C4-2B (cell line): ENCODE results near the gene SEMA6C.

Source experiments
- H3K27ac ChIP-seq: fragments of 450-650 bp; 2 replicates; pipeline ENCODE4 v1.5.1; 2017
- ZFX ChIP-seq: fragments of 450-650 bp; IDR thresholded peaks from 2 replicates; pipeline ENCODE4 v1.6.1; 2017
- TF ChIP-seq, protein P1 (sequence below): fragments of 450-650 bp; conservative IDR thresholded peaks from 2 replicates; pipeline ENCODE4 v1.5.1; 2017; ENCODE audit warnings: mild to moderate bottlenecking

SEMA6C gene, protein sequence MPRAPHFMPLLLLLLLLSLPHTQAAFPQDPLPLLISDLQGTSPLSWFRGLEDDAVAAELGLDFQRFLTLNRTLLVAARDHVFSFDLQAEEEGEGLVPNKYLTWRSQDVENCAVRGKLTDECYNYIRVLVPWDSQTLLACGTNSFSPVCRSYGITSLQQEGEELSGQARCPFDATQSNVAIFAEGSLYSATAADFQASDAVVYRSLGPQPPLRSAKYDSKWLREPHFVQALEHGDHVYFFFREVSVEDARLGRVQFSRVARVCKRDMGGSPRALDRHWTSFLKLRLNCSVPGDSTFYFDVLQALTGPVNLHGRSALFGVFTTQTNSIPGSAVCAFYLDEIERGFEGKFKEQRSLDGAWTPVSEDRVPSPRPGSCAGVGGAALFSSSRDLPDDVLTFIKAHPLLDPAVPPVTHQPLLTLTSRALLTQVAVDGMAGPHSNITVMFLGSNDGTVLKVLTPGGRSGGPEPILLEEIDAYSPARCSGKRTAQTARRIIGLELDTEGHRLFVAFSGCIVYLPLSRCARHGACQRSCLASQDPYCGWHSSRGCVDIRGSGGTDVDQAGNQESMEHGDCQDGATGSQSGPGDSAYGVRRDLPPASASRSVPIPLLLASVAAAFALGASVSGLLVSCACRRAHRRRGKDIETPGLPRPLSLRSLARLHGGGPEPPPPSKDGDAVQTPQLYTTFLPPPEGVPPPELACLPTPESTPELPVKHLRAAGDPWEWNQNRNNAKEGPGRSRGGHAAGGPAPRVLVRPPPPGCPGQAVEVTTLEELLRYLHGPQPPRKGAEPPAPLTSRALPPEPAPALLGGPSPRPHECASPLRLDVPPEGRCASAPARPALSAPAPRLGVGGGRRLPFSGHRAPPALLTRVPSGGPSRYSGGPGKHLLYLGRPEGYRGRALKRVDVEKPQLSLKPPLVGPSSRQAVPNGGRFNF

DNA sequence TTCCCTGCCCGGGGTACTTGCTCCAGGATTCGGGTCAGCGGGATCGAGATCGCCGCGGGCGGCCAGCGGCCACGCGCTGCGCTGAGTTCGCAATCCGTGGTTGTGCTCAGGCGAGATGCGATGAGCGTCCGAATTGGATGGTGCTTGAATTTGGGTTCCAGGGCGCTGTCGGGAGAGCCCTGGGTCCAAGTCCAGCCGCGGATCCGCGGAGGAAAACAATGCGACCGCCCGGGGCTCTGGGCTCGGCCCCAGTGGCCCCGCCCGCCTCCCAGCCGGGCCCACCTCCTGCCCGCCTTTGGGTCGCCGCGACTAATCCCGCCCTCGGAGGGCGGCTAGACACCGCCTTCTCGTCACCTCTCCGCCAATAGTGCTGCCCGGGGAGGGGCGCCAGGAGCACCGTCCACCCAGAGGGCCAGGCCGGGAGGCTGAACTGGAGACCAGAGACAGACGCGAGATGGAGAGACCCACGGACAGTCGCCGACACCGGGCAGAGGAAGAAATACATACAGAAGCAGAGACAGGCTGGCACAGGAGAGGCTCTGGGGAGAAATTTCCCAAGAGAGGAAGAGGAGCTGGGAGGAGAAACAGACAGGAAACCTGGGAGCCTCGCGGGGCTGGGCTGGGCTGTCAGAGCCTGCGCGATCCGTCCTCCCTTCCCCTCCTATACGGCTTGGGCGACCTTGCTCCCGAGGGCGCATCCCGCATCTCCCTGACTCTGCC, at the start of gene SEMA6C:
TSS of gene SEMA6C (minus strand) at position 220 of the 720 bp plus-strand sequence. CDS start 4,010 bp downstream, outside the sequence.
- H3K27ac ChIP-seq = peak within 1 kb of the TSS; percentile 9; the same call in 1 of the 2 replicates
- TF ChIP-seq ZFX = no peak
- TF ChIP-seq, protein P1, sequence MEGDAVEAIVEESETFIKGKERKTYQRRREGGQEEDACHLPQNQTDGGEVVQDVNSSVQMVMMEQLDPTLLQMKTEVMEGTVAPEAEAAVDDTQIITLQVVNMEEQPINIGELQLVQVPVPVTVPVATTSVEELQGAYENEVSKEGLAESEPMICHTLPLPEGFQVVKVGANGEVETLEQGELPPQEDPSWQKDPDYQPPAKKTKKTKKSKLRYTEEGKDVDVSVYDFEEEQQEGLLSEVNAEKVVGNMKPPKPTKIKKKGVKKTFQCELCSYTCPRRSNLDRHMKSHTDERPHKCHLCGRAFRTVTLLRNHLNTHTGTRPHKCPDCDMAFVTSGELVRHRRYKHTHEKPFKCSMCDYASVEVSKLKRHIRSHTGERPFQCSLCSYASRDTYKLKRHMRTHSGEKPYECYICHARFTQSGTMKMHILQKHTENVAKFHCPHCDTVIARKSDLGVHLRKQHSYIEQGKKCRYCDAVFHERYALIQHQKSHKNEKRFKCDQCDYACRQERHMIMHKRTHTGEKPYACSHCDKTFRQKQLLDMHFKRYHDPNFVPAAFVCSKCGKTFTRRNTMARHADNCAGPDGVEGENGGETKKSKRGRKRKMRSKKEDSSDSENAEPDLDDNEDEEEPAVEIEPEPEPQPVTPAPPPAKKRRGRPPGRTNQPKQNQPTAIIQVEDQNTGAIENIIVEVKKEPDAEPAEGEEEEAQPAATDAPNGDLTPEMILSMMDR = no peak

- peak overlapping the region; percentile 87 for H3K27ac ChIP-seq
Observed at GRCh38 chr1:151194894-151195594, 48.6 kb upstream of the SEMA6C start.

DNA sequence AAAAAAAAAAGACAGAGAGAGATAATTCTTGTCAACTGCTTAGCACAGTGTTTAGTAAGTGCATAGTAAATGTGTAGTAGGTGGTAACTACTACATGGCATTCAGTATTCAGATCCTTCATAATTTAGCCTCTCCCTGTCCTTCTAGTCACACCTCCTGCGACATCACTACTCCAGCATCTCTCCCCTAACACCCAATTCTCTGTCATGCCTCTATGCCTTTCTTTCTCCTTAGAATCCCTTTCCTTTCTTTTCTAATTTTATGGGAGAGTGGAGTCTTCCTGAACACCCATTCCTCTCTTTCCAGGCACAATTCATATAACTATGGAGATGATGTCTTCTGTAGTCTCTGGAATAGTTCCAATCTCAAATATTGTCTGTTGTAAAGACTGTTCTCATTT, 47.4 kb upstream of the SEMA6C start:
- TF ChIP-seq, protein P1 = no peak
- TF ChIP-seq ZFX = no peak
- H3K27ac ChIP-seq = no peak overlapping the region

DNA sequence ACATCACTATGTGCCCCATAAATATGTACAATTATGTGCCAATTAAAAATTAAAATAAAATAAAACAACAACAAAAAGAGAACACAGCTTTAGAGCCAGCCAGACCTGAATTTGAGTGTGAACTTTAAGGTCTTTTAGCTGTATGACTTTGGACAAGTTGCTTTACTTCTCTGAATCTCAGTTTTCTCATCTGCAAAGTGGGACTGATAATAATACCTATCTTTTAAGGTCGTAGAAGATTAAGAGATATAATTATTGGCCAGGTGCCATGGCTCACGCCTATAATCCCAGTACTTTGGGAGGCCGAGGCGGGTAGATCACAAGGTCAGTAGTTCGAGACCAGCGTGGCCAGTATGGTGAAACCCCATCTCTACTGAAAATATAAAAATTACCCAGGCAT, 46.9 kb upstream of the SEMA6C start:
- TF ChIP-seq, protein P1 = no peak
- TF ChIP-seq ZFX = no peak
- H3K27ac ChIP-seq = no peak overlapping the region

DNA sequence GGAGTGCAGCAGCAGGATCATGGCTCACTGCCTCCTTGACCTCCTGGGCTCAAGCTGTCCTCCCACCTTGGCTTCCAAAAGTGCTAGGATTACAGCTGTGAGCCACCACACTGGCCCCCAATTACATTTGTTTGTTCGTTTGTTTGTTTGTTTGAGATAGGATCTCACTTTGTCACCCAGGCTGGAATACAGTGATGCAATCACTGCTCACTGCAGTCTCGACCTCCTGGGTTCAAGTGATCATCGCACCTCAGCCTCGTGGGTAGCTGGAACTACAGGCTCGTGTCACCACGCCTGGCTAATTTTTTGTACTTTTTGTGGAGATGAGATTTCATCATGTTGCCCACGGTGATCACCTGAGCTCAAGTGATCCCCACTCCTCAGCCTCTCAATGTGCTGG, 45.6 kb upstream of the SEMA6C start:
- TF ChIP-seq ZFX = no peak
- TF ChIP-seq, protein P1 = no peak
- no peak overlapping the region for H3K27ac ChIP-seq

DNA sequence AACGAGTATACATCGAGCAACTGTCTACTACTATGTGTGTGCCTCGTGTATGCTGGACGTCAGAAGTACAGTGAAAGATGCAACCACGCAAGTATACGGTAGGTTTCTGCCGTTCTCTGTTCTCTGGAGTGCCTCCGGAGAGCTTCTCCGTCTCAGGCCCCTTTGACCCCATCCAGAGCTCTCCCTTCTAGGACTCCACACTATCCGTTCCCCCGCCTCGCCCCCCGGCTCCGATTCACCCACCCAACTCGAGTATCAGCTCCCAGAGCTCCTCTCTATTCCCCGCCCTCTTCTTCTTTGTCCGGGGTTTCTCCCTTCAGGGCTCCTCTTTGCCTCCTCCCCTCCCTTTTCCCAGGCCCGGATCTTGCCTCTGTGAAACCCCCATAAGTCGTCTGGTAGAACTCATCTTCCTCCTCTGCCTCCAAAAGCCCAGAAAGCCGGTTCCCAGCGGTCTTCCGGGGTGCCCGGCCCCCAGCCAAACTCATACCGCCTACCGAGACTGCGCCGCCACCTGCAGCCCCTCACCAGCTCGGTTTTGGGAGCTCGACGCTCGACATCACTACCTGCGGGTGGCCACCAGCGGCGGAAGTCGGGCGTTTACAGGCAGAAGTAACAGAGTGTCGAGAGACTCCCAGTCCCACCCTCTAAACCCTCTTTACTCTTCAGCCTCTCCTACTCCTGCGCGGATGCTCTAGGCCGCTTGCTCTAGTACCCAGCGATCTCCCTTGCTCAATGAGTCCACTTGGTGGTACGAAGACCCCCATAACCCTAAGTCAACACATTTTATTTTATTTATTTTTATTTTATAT, 43.4 kb upstream of the SEMA6C start, which contains the start of gene VPS72:
TSS of gene VPS72 (minus strand) at position 561 of the 809 bp plus-strand sequence. CDS start at position 485, 76 bp downstream.
- peak within 1 kb of the TSS; percentile 76 for H3K27ac ChIP-seq
- TF ChIP-seq ZFX = peak; percentile 29; the same call in 1 of the 2 replicates
- TF ChIP-seq, protein P1 = no peak

DNA sequence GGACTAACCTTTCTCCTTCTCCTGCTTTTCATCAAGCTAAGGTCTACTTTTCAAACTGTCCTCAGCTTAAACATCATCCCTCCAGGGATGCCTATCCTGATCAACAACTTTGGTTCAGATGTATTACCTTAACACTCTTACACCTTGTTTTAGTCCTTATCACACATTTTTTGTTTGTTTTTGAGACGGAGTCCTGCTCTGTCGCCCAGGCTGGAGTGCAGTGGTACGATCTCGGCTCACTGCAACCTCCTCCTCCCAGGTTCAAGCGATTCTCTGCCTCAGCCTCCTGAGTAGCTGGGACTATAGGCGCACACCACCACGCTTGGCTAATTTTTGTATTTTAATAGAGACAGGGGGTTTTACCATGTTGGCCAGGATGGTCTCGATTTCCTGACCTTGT, 42.2 kb upstream of the SEMA6C start:
- peak overlapping the region; percentile 20; the same call in 1 of the 2 replicates for H3K27ac ChIP-seq
